ENCODE results near the gene ZBTB5.

DNA sequence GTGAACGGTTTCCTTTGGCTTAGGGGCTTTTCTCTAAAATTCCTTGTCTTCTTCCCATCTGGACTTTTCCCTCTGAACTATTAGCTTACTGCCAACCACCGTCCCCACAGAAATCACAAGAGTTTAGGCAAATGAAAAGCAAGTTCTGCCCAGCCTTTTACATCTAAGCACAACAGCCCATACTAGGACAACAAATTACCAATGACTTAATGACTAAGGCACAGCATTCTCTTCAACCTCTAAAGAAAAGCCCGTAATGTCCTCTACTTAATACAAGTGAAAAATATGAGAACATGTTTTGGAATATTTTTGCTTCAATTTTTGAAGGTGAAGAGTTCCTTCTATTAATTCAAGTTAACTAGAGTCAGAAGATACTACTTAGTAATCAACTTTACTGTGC, 1.2 kb downstream of the ZBTB5 start:
- TF ChIP-seq, protein P1, sequence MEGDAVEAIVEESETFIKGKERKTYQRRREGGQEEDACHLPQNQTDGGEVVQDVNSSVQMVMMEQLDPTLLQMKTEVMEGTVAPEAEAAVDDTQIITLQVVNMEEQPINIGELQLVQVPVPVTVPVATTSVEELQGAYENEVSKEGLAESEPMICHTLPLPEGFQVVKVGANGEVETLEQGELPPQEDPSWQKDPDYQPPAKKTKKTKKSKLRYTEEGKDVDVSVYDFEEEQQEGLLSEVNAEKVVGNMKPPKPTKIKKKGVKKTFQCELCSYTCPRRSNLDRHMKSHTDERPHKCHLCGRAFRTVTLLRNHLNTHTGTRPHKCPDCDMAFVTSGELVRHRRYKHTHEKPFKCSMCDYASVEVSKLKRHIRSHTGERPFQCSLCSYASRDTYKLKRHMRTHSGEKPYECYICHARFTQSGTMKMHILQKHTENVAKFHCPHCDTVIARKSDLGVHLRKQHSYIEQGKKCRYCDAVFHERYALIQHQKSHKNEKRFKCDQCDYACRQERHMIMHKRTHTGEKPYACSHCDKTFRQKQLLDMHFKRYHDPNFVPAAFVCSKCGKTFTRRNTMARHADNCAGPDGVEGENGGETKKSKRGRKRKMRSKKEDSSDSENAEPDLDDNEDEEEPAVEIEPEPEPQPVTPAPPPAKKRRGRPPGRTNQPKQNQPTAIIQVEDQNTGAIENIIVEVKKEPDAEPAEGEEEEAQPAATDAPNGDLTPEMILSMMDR (IDR thresholded peaks at IDR 0.05) = no peak
- TF ChIP-seq POLR2A (IDR thresholded peaks at IDR 0.05) = no peak
